IMR-90 (cell line): Measurements from ENCODE around the gene FBXL19. TPM values are rescaled to one million over a fixed set of nuclear protein-coding genes. Genes with fewer than 3 reads are reported as not detected.

Source experiments
- ATAC-seq: fragments of 200-7000 bp; cut with Tn5 transposase; 2 replicates; pipeline ENCODE4 v1.9.1; 2020; ENCODE audit warnings: low read depth, mild to moderate bottlenecking, moderate library complexity
- BruUV-seq: library from RNA; stranded (reverse); fragments of 400-500 nt; replicated peaks from 2 replicates; lab custom pipeline; 2021; lab: Mats Ljungman, UMichigan
- CTCF ChIA-PET: fragments of 300-600 bp; formaldehyde crosslinking; extraction: SDS; loops from one replicate; lab custom pipeline; 2021; ENCODE audit warnings: antibody characterized with exemption; lab: Yijun Ruan, JAX
- POLR2A ChIA-PET: fragments of 300-600 bp; sonication (Branson Sonifier 250); formaldehyde crosslinking; loops from one replicate; lab custom pipeline; 2022; ENCODE audit warnings: antibody characterized with exemption; ENCODE audit not compliant: unreplicated experiment; lab: Charles Lee
- DNase-seq: peaks from one replicate; pipeline ENCODE4 v3.0.0; 2013
- H2AFZ ChIP-seq: replicated peaks from 2 replicates; pipeline ENCODE3; 2013; ENCODE audit warnings: low read length, mild to moderate bottlenecking; ENCODE audit not compliant: poor library complexity
- H2AK5ac ChIP-seq: 2 replicates; pipeline ENCODE4 v1.6.1; 2013; ENCODE audit warnings: low read depth, low read length, inconsistent platforms
- H2AK9ac ChIP-seq: replicated peaks from 2 replicates; pipeline ENCODE3; 2013; ENCODE audit warnings: mild to moderate bottlenecking, low read depth, low read length, moderate library complexity; ENCODE audit not compliant: poor library complexity
- H2BK120ac ChIP-seq: 2 replicates; pipeline ENCODE4 v1.6.1; 2013; ENCODE audit warnings: low read depth, low read length, inconsistent platforms
- H2BK15ac ChIP-seq: 3 replicates; pipeline ENCODE4 v1.6.1; 2013; ENCODE audit warnings: low read depth, low read length, inconsistent platforms
- H2BK20ac ChIP-seq: 2 replicates; pipeline ENCODE4 v1.6.1; 2013; ENCODE audit warnings: low read depth, mild to moderate bottlenecking, inconsistent platforms, low read length, moderate library complexity
- H2BK5ac ChIP-seq: 2 replicates; pipeline ENCODE4 v1.6.1; 2013; ENCODE audit warnings: mild to moderate bottlenecking, low read depth, low read length, inconsistent platforms; ENCODE audit not compliant: poor library complexity, severe bottlenecking
- H3K14ac ChIP-seq: replicated peaks from 2 replicates; pipeline ENCODE4 v1.6.1; 2013; ENCODE audit warnings: low read depth, low read length, inconsistent platforms
- H3K18ac ChIP-seq: 2 replicates; pipeline ENCODE4 v1.6.1; 2013; ENCODE audit warnings: low read depth, low read length, control low read depth
- H3K23ac ChIP-seq: 2 replicates; pipeline ENCODE4 v1.6.1; 2013; ENCODE audit warnings: low read depth, low read length, inconsistent platforms
- H3K27ac ChIP-seq: 2 replicates; pipeline ENCODE4 v1.5.1; 2013; ENCODE audit warnings: mild to moderate bottlenecking, control low read depth, low read length; ENCODE audit not compliant: insufficient read depth
- H3K27me3 ChIP-seq: 2 replicates; pipeline ENCODE4 v1.6.1; 2013; ENCODE audit warnings: low read length; ENCODE audit not compliant: control insufficient read depth, insufficient read depth
- H3K36me3 ChIP-seq: 2 replicates; pipeline ENCODE4 v1.6.1; 2013; ENCODE audit warnings: low read length, mixed read lengths; ENCODE audit not compliant: control insufficient read depth, insufficient read depth
- H3K4ac ChIP-seq: 2 replicates; pipeline ENCODE4 v1.6.1; 2013; ENCODE audit warnings: low read depth, low read length, inconsistent platforms
- H3K4me1 ChIP-seq: 2 replicates; pipeline ENCODE4 v1.6.1; 2013; ENCODE audit warnings: low read length, mixed read lengths; ENCODE audit not compliant: control insufficient read depth, insufficient read depth
- H3K4me2 ChIP-seq: 2 replicates; pipeline ENCODE4 v1.6.1; 2013; ENCODE audit warnings: low read depth, mild to moderate bottlenecking, control low read depth, low read length, moderate library complexity
- H3K4me3 ChIP-seq: 2 replicates; pipeline ENCODE4 v1.5.1; 2013; ENCODE audit warnings: low read depth, mild to moderate bottlenecking, control low read depth, low read length, moderate library complexity; ENCODE audit not compliant: insufficient read depth
- H3K56ac ChIP-seq: 2 replicates; pipeline ENCODE4 v1.6.1; 2013; ENCODE audit warnings: low read length, inconsistent platforms; ENCODE audit not compliant: insufficient read depth; ENCODE audit errors: extremely low read depth
- H3K79me1 ChIP-seq, 2 experiments: 2 replicates each; pipeline ENCODE4 v1.6.1; 2013; ENCODE audit warnings: low read length in 2 of 2, inconsistent platforms in 1 of 2, low read depth in 1 of 2
- H3K9ac ChIP-seq: 2 replicates; pipeline ENCODE4 v1.6.1; 2013; ENCODE audit warnings: low read depth, low read length, control low read depth
- H3K9me1 ChIP-seq: 2 replicates; pipeline ENCODE4 v1.6.1; 2013; ENCODE audit warnings: low read length, inconsistent platforms; ENCODE audit not compliant: insufficient read depth
- H3K9me3 ChIP-seq: 2 replicates; pipeline ENCODE4 v1.6.1; 2013; ENCODE audit warnings: low read length; ENCODE audit not compliant: control insufficient read depth, insufficient read depth
- H4K20me1 ChIP-seq: 2 replicates; pipeline ENCODE4 v1.6.1; 2013; ENCODE audit warnings: low read length, inconsistent platforms; ENCODE audit not compliant: insufficient read depth
- H4K5ac ChIP-seq: 2 replicates; pipeline ENCODE4 v1.6.1; 2013; ENCODE audit warnings: mild to moderate bottlenecking, low read depth, low read length, control low read depth
- H4K8ac ChIP-seq, 2 experiments: 2 replicates each; pipeline ENCODE4 v1.6.1; 2013; ENCODE audit warnings: low read depth in 2 of 2, low read length in 2 of 2, control low read depth in 1 of 2, inconsistent platforms in 1 of 2
- H4K91ac ChIP-seq: 2 replicates; pipeline ENCODE4 v1.6.1; 2013; ENCODE audit warnings: low read depth, low read length, inconsistent platforms; ENCODE audit not compliant: insufficient read depth
- BHLHE40 ChIP-seq: fragments of 150-350 bp; IDR thresholded peaks from 2 replicates; pipeline ENCODE4 v1.6.1; 2016; ENCODE audit warnings: mild to moderate bottlenecking, low read depth, low read length
- CEBPB ChIP-seq: IDR thresholded peaks from 2 replicates; pipeline ENCODE4 v1.6.1; 2012; ENCODE audit warnings: low read depth, low read length, improper control_type of control experiment
- CHD1 ChIP-seq: IDR thresholded peaks from 2 replicates; pipeline ENCODE4 v1.6.1; 2012; ENCODE audit warnings: low read depth, low read length, improper control_type of control experiment
- CTCF ChIP-seq: conservative IDR thresholded peaks from 2 replicates; pipeline ENCODE4 v1.5.1; 2012; ENCODE audit warnings: mild to moderate bottlenecking, low read depth, low read length, improper control_type of control experiment
- ELK1 ChIP-seq: fragments of 150-350 bp; IDR thresholded peaks from 2 replicates; pipeline ENCODE4 v1.6.1; 2016; ENCODE audit warnings: low read depth, mild to moderate bottlenecking, low read length, moderate library complexity, borderline replicate concordance
- MAFK ChIP-seq: IDR thresholded peaks from 2 replicates; pipeline ENCODE4 v1.6.1; 2012; ENCODE audit warnings: low read depth, low read length, improper control_type of control experiment
- MAZ ChIP-seq: IDR thresholded peaks from 2 replicates; pipeline ENCODE4 v1.6.1; 2012; ENCODE audit warnings: low read depth, mild to moderate bottlenecking, low read length, improper control_type of control experiment, moderate library complexity, borderline replicate concordance
- MXI1 ChIP-seq: IDR thresholded peaks from 2 replicates; pipeline ENCODE4 v1.6.1; 2012; ENCODE audit warnings: low read depth, mild to moderate bottlenecking, low read length, moderate library complexity, borderline replicate concordance
- NFE2L2 ChIP-seq: fragments of 150-350 bp; IDR thresholded peaks from 2 replicates; pipeline ENCODE4 v1.6.1; 2016; ENCODE audit warnings: low read depth, mild to moderate bottlenecking, low read length
- POLR2A ChIP-seq: IDR thresholded peaks from 2 replicates; pipeline ENCODE4 v1.6.1; 2012; ENCODE audit warnings: mild to moderate bottlenecking, low read depth, low read length
- RAD21 ChIP-seq: IDR thresholded peaks from 2 replicates; pipeline ENCODE4 v1.6.1; 2012; ENCODE audit warnings: low read length, improper control_type of control experiment
- RCOR1 ChIP-seq: IDR thresholded peaks from 2 replicates; pipeline ENCODE4 v1.6.1; 2012; ENCODE audit warnings: mild to moderate bottlenecking, low read length, improper control_type of control experiment; ENCODE audit not compliant: insufficient replicate concordance
- RFX5 ChIP-seq: IDR thresholded peaks from 2 replicates; pipeline ENCODE4 v1.8.0; 2012; ENCODE audit warnings: low read depth, mild to moderate bottlenecking, low read length, moderate library complexity
- SMC3 ChIP-seq: fragments of 150-350 bp; IDR thresholded peaks from 2 replicates; pipeline ENCODE4 v1.6.1; 2016; ENCODE audit warnings: low read depth, mild to moderate bottlenecking, antibody characterized with exemption, low read length, moderate library complexity
- USF2 ChIP-seq: fragments of 150-350 bp; IDR thresholded peaks from 2 replicates; pipeline ENCODE4 v1.6.1; 2017; ENCODE audit warnings: mild to moderate bottlenecking, antibody characterized with exemption, low read length, low read depth
- WGBS, 2 experiments: methylation state at CpG; one replicate each; pipeline versions ENCODE4 v1.1.5 to v1.1.7; 2013; ENCODE audit warnings: missing lambda C conversion rate in 2 of 2; ENCODE audit not compliant: insufficient read length in 1 of 2; ENCODE audit errors: extremely low coverage in 2 of 2; 5-methylcytosine and 5-hydroxymethylcytosine counted together
- dilution Hi-C: fragments of 300-500 bp; cut with HindIII; formaldehyde crosslinking; loops from one replicate; pipeline ENCODE4 v1.14.3; 2018; ENCODE audit warnings: low sequenced_read_pairs; ENCODE audit not compliant: unreplicated experiment
- in situ Hi-C: fragments of 300-500 bp; cut with MboI; formaldehyde crosslinking; loops from 3 replicates; pipeline ENCODE4 v1.14.3; 2019; ENCODE audit warnings: low sequenced_read_pairs, inconsistent platforms, mixed read lengths
- intact Hi-C: fragments of 100-400 bp; cut with micrococcal nuclease; formaldehyde crosslinking; loops from 2 replicates; pipeline ENCODE4 v1.10.0; 2022
- polyA plus RNA-seq, 3 experiments: library from polyadenylated mRNA; depleted of rRNA; stranded (reverse); fragments of >200 nt; gene quantifications; 2 replicates each; pipeline ENCODE4 v1.2.3, GENCODE V29; 2012; ENCODE audit warnings: low replicate concordance in 1 of 3
- total RNA-seq: library from RNA; depleted of rRNA; stranded (reverse); fragments of >200 nt; gene quantifications from 2 replicates; pipeline ENCODE4 v1.2.3, GENCODE V29; 2012

Gene FBXL19
- total and polyA plus RNA-seq, 2 of the 4 experiments (the other 2 are of a cell fraction): 5.0 to 13.8 TPM

- Histone ChIP-seq H4K91ac (no peak overlapping the region), H3K14ac (no peak overlapping the region), H2BK5ac (no peak overlapping the region), H3K27me3 (no peaks in the 10 kb centered on the region), H3K9ac (no peak overlapping the region), H4K8ac (no peak overlapping the region), H3K23ac (no peak overlapping the region), H3K9me3 (no peaks in the 10 kb centered on the region), H3K9me1 (peaks cover 22% of the 10 kb centered on the region), H3K4me3 (no peak overlapping the region), H2BK15ac (no peak overlapping the region), H2AK5ac (no peak overlapping the region), H4K5ac (no peak overlapping the region), H2AFZ (no peak overlapping the region), H3K4me1 (peaks cover 15% of the 10 kb centered on the region), H3K27ac (no peak overlapping the region), H2BK20ac (no peak overlapping the region), H4K20me1 (0 out of 2 replicates have a peak, but pooled peaks cover 5% of the 10 kb centered on the region), H3K79me1 (peaks cover 7 to 37% of the 10 kb centered on the region in 2 experiments; a peak in 2 of 4 replicates), H3K36me3 (no peaks in the 10 kb centered on the region), H2BK120ac (no peak overlapping the region), H3K18ac (no peak overlapping the region), H3K4me2 (no peak overlapping the region), H2AK9ac (no peak overlapping the region), H3K56ac (no peak overlapping the region), H3K4ac (no peak overlapping the region)
- no peak for TF ChIP-seq MAZ
- TF ChIP-seq MAFK: no peak
- TF ChIP-seq RCOR1: no peak
- TF ChIP-seq CTCF: no peak
- no peak for TF ChIP-seq CEBPB
- TF ChIP-seq USF2: no peak
- no peak for TF ChIP-seq CHD1
- TF ChIP-seq MXI1: no peak
- no peak for TF ChIP-seq BHLHE40
- TF ChIP-seq RFX5: no peak
- no peak for TF ChIP-seq SMC3
- TF ChIP-seq POLR2A: no peak
- no peak for TF ChIP-seq ELK1
- no peak for TF ChIP-seq RAD21
- TF ChIP-seq NFE2L2: no peak
- POLR2A ChIA-PET: no interaction called here
- in situ Hi-C loops: no loop called here
- dilution Hi-C loops: no loop called here
- no TSS peak for BruUV-seq
- no CpG with 5 or more reads among the region's 2 CpGs for WGBS, 2 experiments
- CTCF ChIA-PET: no interaction called here
- ATAC-seq (no peak), DNase-seq (no peak)
- intact Hi-C loops: no loop called here
These were observed 23.6 kb upstream of the FBXL19 start for GRCh38 chr16:30899794-30900193.
